Measurements from ENCODE around the gene PAK1. TPM values are rescaled to one million over a fixed set of nuclear protein-coding genes. Genes with fewer than 3 reads are reported as not detected.

The PAK1 gene
- total RNA-seq, 1 donor from 2014 or later: 83.2 TPM

DNA sequence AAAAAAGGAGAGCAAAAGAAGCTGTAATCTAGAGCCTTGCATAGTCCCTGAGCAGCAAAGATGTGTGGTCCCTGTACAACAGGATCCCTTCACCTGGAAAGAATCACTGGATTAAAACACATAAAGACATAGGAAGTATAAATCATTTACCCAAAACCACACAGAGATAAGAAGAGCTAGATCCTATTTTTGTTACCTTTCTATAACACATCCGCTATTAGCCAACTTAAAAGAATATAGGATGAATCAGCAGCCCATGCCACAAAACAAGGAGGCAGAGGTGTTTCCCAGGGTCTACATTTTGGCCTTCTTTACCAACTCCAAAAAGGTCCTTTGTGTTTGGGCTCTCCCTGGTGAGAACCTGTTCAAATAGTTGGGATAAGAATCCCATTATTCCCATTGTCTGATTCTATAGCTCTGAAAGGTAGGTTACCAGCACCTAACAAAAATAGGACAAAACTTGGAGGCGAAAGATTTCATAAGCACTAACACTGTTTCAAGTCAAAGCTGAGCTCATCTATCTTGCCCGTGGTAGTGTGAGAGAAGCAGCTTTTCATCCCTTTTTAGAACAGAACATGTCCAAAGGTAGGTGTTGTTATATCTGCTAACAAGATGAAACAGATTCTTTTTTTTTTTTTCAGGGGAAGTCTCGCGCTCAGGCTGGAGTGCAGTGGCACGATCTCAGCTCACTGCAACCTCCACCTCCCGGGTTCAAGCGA lies 26.8 kb downstream of the PAK1 start:
- Mint-ChIP-seq H3K27me3 (ENCODE audit: low read depth) (no peaks in the 10 kb centered on the region), H3K27ac (no peak overlapping the region), H3K4me3 (no peak overlapping the region), H3K9me3 (no peaks in the 10 kb centered on the region), H3K36me3 (no peaks in the 10 kb centered on the region), H3K4me1 (peaks cover 7% of the 10 kb centered on the region)
- TF ChIP-seq, protein P1, sequence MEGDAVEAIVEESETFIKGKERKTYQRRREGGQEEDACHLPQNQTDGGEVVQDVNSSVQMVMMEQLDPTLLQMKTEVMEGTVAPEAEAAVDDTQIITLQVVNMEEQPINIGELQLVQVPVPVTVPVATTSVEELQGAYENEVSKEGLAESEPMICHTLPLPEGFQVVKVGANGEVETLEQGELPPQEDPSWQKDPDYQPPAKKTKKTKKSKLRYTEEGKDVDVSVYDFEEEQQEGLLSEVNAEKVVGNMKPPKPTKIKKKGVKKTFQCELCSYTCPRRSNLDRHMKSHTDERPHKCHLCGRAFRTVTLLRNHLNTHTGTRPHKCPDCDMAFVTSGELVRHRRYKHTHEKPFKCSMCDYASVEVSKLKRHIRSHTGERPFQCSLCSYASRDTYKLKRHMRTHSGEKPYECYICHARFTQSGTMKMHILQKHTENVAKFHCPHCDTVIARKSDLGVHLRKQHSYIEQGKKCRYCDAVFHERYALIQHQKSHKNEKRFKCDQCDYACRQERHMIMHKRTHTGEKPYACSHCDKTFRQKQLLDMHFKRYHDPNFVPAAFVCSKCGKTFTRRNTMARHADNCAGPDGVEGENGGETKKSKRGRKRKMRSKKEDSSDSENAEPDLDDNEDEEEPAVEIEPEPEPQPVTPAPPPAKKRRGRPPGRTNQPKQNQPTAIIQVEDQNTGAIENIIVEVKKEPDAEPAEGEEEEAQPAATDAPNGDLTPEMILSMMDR (IDR thresholded peaks at IDR 0.05; ENCODE audit: unreplicated experiment): no peak
- DNase-seq (ENCODE audit: low spot score in 2 of 2, unreplicated experiment in 2 of 2): no peak

DNA sequence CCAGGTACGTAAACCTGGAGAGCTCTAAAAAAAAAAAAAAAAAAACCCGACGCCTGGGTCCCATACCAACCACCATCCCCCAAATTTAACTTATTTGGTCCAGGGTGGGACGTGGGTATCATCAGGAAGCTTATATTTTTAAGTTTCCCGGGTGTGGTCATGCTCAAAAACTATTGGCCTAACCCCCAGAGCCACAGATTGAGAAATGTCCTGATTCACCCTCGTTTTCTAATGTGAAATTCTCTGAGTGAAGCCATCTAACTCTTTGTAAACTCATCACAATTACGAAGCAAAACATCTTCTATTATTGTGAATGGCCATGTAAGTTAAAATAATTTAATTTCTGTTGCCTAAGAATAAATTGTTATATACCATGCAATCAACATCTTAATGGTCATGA lies 29.6 kb downstream of the PAK1 start:
- no peaks in the 10 kb centered on the region for H3K4me1 Mint-ChIP-seq
- no peaks in the 10 kb centered on the region for H3K9me3 Mint-ChIP-seq
- H3K27me3 Mint-ChIP-seq (ENCODE audit: low read depth): no peaks in the 10 kb centered on the region
- TF ChIP-seq, protein P1 (IDR thresholded peaks at IDR 0.05; ENCODE audit: unreplicated experiment): no peak
- no peak overlapping the region for H3K4me3 Mint-ChIP-seq
- H3K27ac Mint-ChIP-seq: no peak overlapping the region
- no peak for DNase-seq (ENCODE audit: low spot score in 2 of 2, unreplicated experiment in 2 of 2)
- no peaks in the 10 kb centered on the region for H3K36me3 Mint-ChIP-seq

DNA sequence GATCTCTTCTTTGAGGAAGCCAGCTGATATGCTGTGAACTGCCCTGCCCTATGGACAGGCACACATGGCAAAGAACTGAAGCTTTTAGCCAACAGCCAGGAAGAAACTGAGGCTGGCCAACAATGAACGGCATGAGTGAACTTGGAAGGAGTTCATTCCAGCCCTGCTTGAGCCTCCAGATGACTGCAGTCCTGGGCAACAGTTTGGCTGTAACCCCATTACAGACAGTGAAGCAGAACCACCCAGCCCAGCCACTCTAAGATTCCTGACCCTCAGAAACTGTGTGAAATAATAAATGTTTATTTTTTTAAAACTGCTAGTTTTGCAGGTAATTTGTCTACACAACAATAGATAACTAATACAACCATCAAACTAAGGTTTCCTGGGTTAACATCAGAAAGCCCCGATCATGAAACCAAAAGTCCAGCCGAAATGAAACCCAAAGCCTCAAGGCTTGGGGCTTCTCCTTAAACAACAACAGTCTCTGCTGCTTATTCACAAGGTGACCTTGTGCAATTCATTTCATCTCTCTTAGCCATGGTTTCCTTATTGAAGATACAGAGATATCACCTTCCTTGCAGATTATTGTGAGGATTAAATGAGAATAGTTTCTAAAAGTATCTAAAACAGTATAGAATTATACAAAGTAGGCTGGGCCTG lies 31.4 kb downstream of the PAK1 start:
- Mint-ChIP-seq H3K9me3 (no peaks in the 10 kb centered on the region), H3K4me1 (no peaks in the 10 kb centered on the region), H3K27me3 (ENCODE audit: low read depth) (no peaks in the 10 kb centered on the region), H3K36me3 (no peaks in the 10 kb centered on the region), H3K27ac (no peak overlapping the region), H3K4me3 (no peak overlapping the region)
- TF ChIP-seq, protein P1 (IDR thresholded peaks at IDR 0.05; ENCODE audit: unreplicated experiment): no peak
- DNase-seq (ENCODE audit: low spot score in 2 of 2, unreplicated experiment in 2 of 2): no peak

DNA sequence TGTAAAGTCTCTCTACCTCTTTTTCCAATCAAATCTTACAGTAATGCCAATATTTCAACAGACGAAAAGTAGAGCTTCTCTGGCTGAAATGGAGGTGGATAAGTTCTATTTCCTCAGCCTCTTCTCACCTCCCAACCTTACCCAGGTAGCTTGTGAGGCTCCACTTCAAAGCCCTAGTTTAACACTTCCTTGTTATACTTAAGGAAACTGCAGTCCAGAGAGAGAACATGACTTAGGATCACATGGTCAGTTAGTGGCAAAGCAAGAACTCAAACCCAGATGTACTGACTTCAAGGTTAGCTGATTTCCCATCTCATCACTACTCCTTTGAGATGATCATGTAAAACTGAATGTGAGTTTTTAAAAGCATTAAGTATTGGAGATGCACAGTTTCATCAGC lies 32.5 kb downstream of the PAK1 start:
- H3K27me3 Mint-ChIP-seq (ENCODE audit: low read depth): no peaks in the 10 kb centered on the region
- H3K4me1 Mint-ChIP-seq: no peaks in the 10 kb centered on the region
- H3K4me3 Mint-ChIP-seq: no peak overlapping the region
- no peaks in the 10 kb centered on the region for H3K36me3 Mint-ChIP-seq
- no peak for DNase-seq (ENCODE audit: low spot score in 2 of 2, unreplicated experiment in 2 of 2)
- H3K9me3 Mint-ChIP-seq: no peaks in the 10 kb centered on the region
- TF ChIP-seq, protein P1 (IDR thresholded peaks at IDR 0.05; ENCODE audit: unreplicated experiment): no peak
- no peak overlapping the region for H3K27ac Mint-ChIP-seq

DNA sequence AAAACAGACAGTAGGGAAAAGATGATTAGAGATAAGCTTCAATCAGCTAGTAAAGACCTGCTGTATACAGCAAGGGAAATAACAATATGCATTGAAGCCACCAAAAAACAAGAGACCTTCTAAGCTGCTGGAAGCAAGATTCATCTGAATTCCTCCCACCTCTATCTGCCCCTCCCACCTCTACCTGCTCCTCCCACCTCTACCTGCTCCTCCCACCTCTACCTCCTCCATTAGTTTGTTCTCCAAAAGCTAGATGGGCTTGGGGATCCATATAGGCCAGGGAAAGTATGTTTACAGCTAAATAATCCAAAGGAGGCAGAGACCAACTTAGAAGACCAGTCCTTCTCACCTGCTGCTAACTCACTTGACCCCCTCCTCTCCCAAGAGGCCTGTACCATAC lies 33.2 kb downstream of the PAK1 start:
- no peak overlapping the region for H3K27ac Mint-ChIP-seq
- TF ChIP-seq, protein P1 (IDR thresholded peaks at IDR 0.05; ENCODE audit: unreplicated experiment): no peak
- no peak overlapping the region for H3K4me3 Mint-ChIP-seq
- no peak for DNase-seq (ENCODE audit: low spot score in 2 of 2, unreplicated experiment in 2 of 2)
- no peaks in the 10 kb centered on the region for H3K4me1 Mint-ChIP-seq
- no peaks in the 10 kb centered on the region for H3K9me3 Mint-ChIP-seq
- no peaks in the 10 kb centered on the region for H3K36me3 Mint-ChIP-seq
- no peaks in the 10 kb centered on the region for H3K27me3 Mint-ChIP-seq (ENCODE audit: low read depth)

Data from mesothelial cell of epicardium (in vitro differentiated cells).